Heart left ventricle (tissue), 16 donors: Measurements from ENCODE around the gene TAGAP. TPM values are rescaled to one million over a fixed set of nuclear protein-coding genes. Genes with fewer than 3 reads are reported as not detected.

Experiments used
- ATAC-seq, 4 donors: fragments of 200-7000 bp; cut with Tn5 transposase; one replicate each; pipeline ENCODE4 v1.9.1; 2020 to 2022; ENCODE audit warnings: moderate library complexity in 4 of 4, mild to moderate bottlenecking in 3 of 4, moderate number of reproducible peaks in 1 of 4
- DNase-seq, 5 donors: peaks; one replicate each; pipeline ENCODE4 v3.0.0-alpha.2; 2020
- H3K27ac ChIP-seq, 12 donors: fragments of 200-600 bp; sonication (generic) in 4 of 12; one replicate each; pipeline versions ENCODE4 v1.5.0 to v1.8.0; 2016 to 2022; ENCODE audit warnings: mild to moderate bottlenecking in 2 of 12
- H3K27me3 ChIP-seq, 9 donors: fragments of 200-600 bp; sonication (generic) in 2 of 9; one replicate each; pipeline versions ENCODE4 v1.5.1 to v1.8.0; 2016 to 2022; ENCODE audit warnings: mild to moderate bottlenecking in 3 of 9
- H3K36me3 ChIP-seq, 9 donors: fragments of 200-600 bp; sonication (generic) in 2 of 9; one replicate each; pipeline versions ENCODE4 v1.5.0 to v1.8.0; 2018 to 2022; ENCODE audit warnings: mild to moderate bottlenecking in 2 of 9
- H3K4me1 ChIP-seq, 12 donors: fragments of 200-600 bp; sonication (generic) in 4 of 12; one replicate each; pipeline versions ENCODE4 v1.5.0 to v1.8.0; 2016 to 2022; ENCODE audit warnings: mild to moderate bottlenecking in 3 of 12
- H3K4me3 ChIP-seq, 12 donors: fragments of 200-600 bp; sonication (generic) in 4 of 12; one replicate each; pipeline versions ENCODE4 v1.5.0 to v1.8.0; 2017 to 2022; ENCODE audit warnings: mild to moderate bottlenecking in 9 of 12, moderate library complexity in 4 of 12
- H3K9me3 ChIP-seq, 12 donors: fragments of 200-600 bp; sonication (generic) in 4 of 12; one replicate each; pipeline versions ENCODE4 v1.5.0 to v1.8.0; 2016 to 2022; ENCODE audit warnings: mild to moderate bottlenecking in 1 of 12
- POLR2A ChIP-seq, 2 donors: fragments of 450-650 bp; IDR thresholded peaks; one replicate each; pipeline ENCODE4 v1.6.1; 2017; ENCODE audit warnings: antibody characterized with exemption in 2 of 2, mild to moderate bottlenecking in 2 of 2, moderate library complexity in 2 of 2
- WGBS, 4 donors: extraction: QIAGEN DNeasy Blood & Tissue Kit in 2 of 4; methylation state at CpG; one replicate each; pipeline versions ENCODE4 v1.1.5 to v1.1.7; 2013 to 2018; 5-methylcytosine and 5-hydroxymethylcytosine counted together
- intact Hi-C, 10 donors: fragments of 100-400 bp; cut with DNase I; formaldehyde crosslinking; loops; one replicate each; pipeline versions ENCODE4 v1.11.1 to v1.14.2; 2022
- polyA plus RNA-seq, 2 donors: library from polyadenylated mRNA; stranded (reverse); fragments of 200-250 nt; gene quantifications; one replicate each; pipeline ENCODE4 v1.2.3, GENCODE V29; 2013
- total RNA-seq, 9 donors: library from RNA; depleted of rRNA in 2 of 9; stranded (reverse); fragments of >200 nt in 2 of 9; fragmentation: NEBNext Ultra II Directional in 3 of 9; extraction: Animal tissue kit (Norgen Biotek cat#: 25700) in 3 of 9; gene quantifications; one replicate each; pipeline versions ENCODE4 v1.1.0 to v1.2.4, GENCODE V29; 2016 to 2023
- TF ChIP-seq, protein P1 (sequence below), 12 donors: fragments of 200-600 bp; sonication (generic) in 4 of 12; IDR thresholded peaks; one replicate each; pipeline versions ENCODE4 v1.5.0 to v1.8.0; 2018 to 2022; ENCODE audit warnings: antibody characterized with exemption in 12 of 12, mild to moderate bottlenecking in 5 of 12
- donor health status: ischemic (EF 13 %, LVEDD 7.1; RV severe dilation, severe dysfunction).
- donor health status: healthy with polysubstance abuse.
- donor health status: DM: no; HTN: yes; CAD: no.
- donor health status: DM: no; HTN: no; CAD: no.
- donor health status: ischemic (EF 25% LVEDD 6.9; RV normal size, moderate dysfunction).
- donor health status: ischemic (EF 25% LVEDD 5.7; RV mildly dilated, moderate dysfunction).
- donor health status: healthy.
- donor health status: DM: yes; HTN: yes; CAD: no.
- donor health status: ischemic (EF 35%, LVEDD 5.7; RV mildly dilated, moderate dysfunction).
- donor health status: nonischemic (EF 11% LVEDD 7.7; RV severe dilation, severe dysfunction).
- donor health status: DM: yes; HTN: yes; CAD: no.
- donor health status: PGD.
- donor health status: ischemic (EF 29% LVEDD 5.4; RV normal size, mild dysfunction).
- donor health status: nonischemic (EF 23%, LVEDD 6.1; RV moderate dilation, normal function).

TAGAP gene
- total and polyA plus RNA-seq, 11 donors: 0.23 to 9.3 (median 1.3) TPM

DNA sequence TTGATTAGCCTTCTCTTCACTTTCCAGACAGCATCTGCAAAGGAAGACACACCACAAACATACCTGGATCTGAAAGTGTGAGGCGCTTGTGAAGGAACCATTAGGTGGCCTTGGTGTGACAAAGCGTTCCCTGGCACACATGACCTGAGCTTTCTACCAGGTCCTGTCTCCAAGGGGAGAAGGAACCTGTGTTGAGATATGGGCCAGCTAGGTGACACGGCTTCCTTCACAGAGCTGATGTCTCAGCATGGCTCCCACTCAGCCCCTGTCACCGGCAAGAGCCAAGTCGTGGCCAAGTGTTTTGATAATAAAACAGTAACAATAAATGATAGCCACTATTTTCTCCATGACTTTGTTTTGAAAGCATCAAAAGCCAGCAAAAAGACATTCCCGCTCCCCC, 20.3 kb upstream of the TAGAP start:
- Histone ChIP-seq H3K9me3 (no peaks in the 10 kb centered on the region), H3K4me1 (peaks cover 0 to 39% (median 0%) of the 10 kb centered on the region in 12 donors), H3K36me3 (no peaks in the 10 kb centered on the region), H3K4me3 (no peak overlapping the region), H3K27ac (no peak overlapping the region), H3K27me3 (peaks cover 0 to 35% (median 2%) of the 10 kb centered on the region in 9 donors)
- TF ChIP-seq, protein P1, sequence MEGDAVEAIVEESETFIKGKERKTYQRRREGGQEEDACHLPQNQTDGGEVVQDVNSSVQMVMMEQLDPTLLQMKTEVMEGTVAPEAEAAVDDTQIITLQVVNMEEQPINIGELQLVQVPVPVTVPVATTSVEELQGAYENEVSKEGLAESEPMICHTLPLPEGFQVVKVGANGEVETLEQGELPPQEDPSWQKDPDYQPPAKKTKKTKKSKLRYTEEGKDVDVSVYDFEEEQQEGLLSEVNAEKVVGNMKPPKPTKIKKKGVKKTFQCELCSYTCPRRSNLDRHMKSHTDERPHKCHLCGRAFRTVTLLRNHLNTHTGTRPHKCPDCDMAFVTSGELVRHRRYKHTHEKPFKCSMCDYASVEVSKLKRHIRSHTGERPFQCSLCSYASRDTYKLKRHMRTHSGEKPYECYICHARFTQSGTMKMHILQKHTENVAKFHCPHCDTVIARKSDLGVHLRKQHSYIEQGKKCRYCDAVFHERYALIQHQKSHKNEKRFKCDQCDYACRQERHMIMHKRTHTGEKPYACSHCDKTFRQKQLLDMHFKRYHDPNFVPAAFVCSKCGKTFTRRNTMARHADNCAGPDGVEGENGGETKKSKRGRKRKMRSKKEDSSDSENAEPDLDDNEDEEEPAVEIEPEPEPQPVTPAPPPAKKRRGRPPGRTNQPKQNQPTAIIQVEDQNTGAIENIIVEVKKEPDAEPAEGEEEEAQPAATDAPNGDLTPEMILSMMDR (IDR thresholded peaks at IDR 0.05): no peak
- TF ChIP-seq POLR2A (IDR thresholded peaks at IDR 0.05): no peak
- ATAC-seq: no peak
- intact Hi-C loops: no loop called here
- no peak for DNase-seq
- 79 to 88% (median 86%) methylated on average over 6 of the region's 6 CpGs for WGBS, 4 donors

DNA sequence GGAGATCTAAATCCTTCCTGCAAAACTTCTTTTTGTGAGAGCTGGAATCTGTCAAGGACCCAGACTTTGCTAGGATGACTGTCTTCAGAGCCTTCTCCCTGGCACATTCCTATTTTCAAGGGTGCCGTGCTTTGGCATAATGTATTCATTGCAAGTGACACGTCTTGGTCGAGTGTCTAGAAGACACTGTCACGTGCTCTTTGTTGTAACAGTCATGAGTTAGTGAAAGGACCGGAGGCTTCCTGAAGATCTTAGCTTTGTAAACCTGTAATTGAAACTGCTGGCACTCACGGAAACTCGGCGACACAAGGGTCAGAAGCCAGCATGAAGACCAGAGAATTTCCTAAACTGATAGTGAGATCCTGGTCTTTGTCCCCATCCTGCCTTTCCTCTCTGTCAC, 19.7 kb upstream of the TAGAP start:
- intact Hi-C loops: no loop called here
- Histone ChIP-seq H3K36me3 (no peaks in the 10 kb centered on the region), H3K4me3 (no peak overlapping the region), H3K9me3 (no peaks in the 10 kb centered on the region), H3K27ac (peak overlapping the region in 1 of 12 donors; percentile 92), H3K4me1 (peaks cover 0 to 39% (median 0%) of the 10 kb centered on the region in 12 donors), H3K27me3 (peaks cover 0 to 29% (median 2%) of the 10 kb centered on the region in 9 donors)
- ATAC-seq (no peak), DNase-seq (no peak)
- TF ChIP-seq, protein P1 (IDR thresholded peaks at IDR 0.05): no peak
- no peak for TF ChIP-seq POLR2A (IDR thresholded peaks at IDR 0.05)
- 49 to 60% (median 50%) methylated on average over 8 of the region's 8 CpGs for WGBS, 4 donors

GRCh38 chr6:159063549-159063948, 18.8 kb upstream of the TAGAP start:
- ATAC-seq: no peak
- intact Hi-C loops: no loop called here
- Histone ChIP-seq H3K4me3 (no peak overlapping the region), H3K9me3 (no peaks in the 10 kb centered on the region), H3K36me3 (no peaks in the 10 kb centered on the region), H3K27me3 (peaks cover 0 to 20% (median 0%) of the 10 kb centered on the region in 9 donors), H3K4me1 (peaks cover 0 to 39% (median 0%) of the 10 kb centered on the region in 12 donors), H3K27ac (peak overlapping the region in 1 of 12 donors; percentile 92)
- 69 to 85% (median 79%) methylated on average over 6 of the region's 6 CpGs for WGBS, 4 donors
- DNase-seq: no peak
- TF ChIP-seq, protein P1 (IDR thresholded peaks at IDR 0.05): no peak
- TF ChIP-seq POLR2A (IDR thresholded peaks at IDR 0.05): no peak

DNA sequence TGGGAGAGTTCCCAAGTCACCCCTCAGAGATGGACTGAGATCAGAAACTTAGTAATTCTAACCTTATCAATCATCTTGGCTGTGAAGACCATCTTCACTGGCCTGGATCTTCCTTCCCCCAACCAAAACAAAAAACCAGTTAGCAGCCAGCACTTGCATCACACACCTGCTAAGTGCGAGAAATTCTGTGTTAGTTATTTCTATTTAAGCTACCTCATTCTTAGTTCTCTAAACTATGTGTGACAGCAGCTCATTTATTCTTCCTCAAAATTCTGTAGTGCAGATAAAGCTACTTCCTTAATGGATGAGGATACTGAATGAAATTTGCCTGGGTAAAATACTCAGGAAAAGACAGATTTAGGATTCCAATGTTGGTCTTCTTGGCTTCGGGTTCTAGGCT, 18.2 kb upstream of the TAGAP start:
- H3K27ac ChIP-seq: peak overlapping the region in 2 of 12 donors; percentile 43 to 92
- WGBS, 4 donors: 73 to 79% (median 76%) methylated on average over 2 of the region's 2 CpGs

More for the DNA sequence above, 18.2 kb upstream of the TAGAP start:
- Histone ChIP-seq H3K4me3 (no peak overlapping the region), H3K4me1 (peaks cover 0 to 39% (median 0%) of the 10 kb centered on the region in 12 donors), H3K27me3 (peaks cover 0 to 14% (median 0%) of the 10 kb centered on the region in 9 donors), H3K9me3 (no peaks in the 10 kb centered on the region), H3K36me3 (no peaks in the 10 kb centered on the region)
- no peak for DNase-seq
- TF ChIP-seq POLR2A (IDR thresholded peaks at IDR 0.05): no peak
- TF ChIP-seq, protein P1 (IDR thresholded peaks at IDR 0.05): no peak
- peak in 2 of 4 donors; percentile 36 to 42 for ATAC-seq
- intact Hi-C loops: no loop called here
